Activated CD4-positive, alpha-beta T cell treated with anti-CD3 and anti-CD28 coated beads, Interleukin-2, Interleukin-4, amounts not matched to agents 100 ng/mL and 50 ng/mL, durations not matched to agents 16 hours and 8 hours (primary cell): ENCODE results near the gene DLST.
"Not testable (repeated sequence)": the region's sequence is repeated elsewhere in the genome, so short reads cannot be mapped to it uniquely, and the experiment has no call there.

Source experiments
- DNase-seq: peaks from one replicate; pipeline ENCODE4 v3.0.0-alpha.2; 2020; ENCODE audit warnings: low spot score

The DLST gene

GRCh38 chr14:74917646-74918081, 35.9 kb downstream of the DLST start:
- DNase-seq: no peak

- DNase-seq: no peak
Measured at GRCh38 chr14:74918380-74918779, 36.7 kb downstream of the DLST start.

GRCh38 chr14:74919421-74920165, 37.9 kb downstream of the DLST start:
- DNase-seq: no peak

- no peak for DNase-seq
Measured at GRCh38 chr14:74920281-74920680, 38.6 kb downstream of the DLST start.

- DNase-seq: no peak
Measured at GRCh38 chr14:74921053-74921620, 39.4 kb downstream of the DLST start.

- DNase-seq: no peak
Measured at GRCh38 chr14:74921987-74922751, 40.5 kb downstream of the DLST start.

GRCh38 chr14:74922752-74923401, 41.2 kb downstream of the DLST start, which contains the start of gene RPS6KL1:
TSS of gene RPS6KL1 (minus strand) at chr14:74923260. CDS start at chr14:74921541, 1,719 bp downstream.
- peak; percentile 82 for DNase-seq

GRCh38 chr14:74924061-74924460, 42.3 kb downstream of the DLST start:
- no peak for DNase-seq

- DNase-seq: no peak
Measured at GRCh38 chr14:74927225-74927624, 45.5 kb downstream of the DLST start.

- DNase-seq: no peak
Measured at GRCh38 chr14:74929242-74929641, 47.5 kb downstream of the DLST start.

GRCh38 chr14:74931744-74932143, 50.0 kb downstream of the DLST start:
- DNase-seq: not testable (repeated sequence)

GRCh38 chr14:74932401-74932901, 50.7 kb downstream of the DLST start:
- no peak for DNase-seq

GRCh38 chr14:74932936-74933335, 51.2 kb downstream of the DLST start:
- not testable (repeated sequence) for DNase-seq

- no peak for DNase-seq
Measured at GRCh38 chr14:74934041-74934440, 52.3 kb downstream of the DLST start.

GRCh38 chr14:74934476-74935359, 53.0 kb downstream of the DLST start:
- no peak for DNase-seq

- no peak for DNase-seq
Measured at GRCh38 chr14:74935360-74935680, 53.6 kb downstream of the DLST start.

- no peak for DNase-seq
Measured at GRCh38 chr14:74936151-74936550, 54.4 kb downstream of the DLST start.

GRCh38 chr14:74936731-74937130, 55.0 kb downstream of the DLST start:
- DNase-seq: no peak

- DNase-seq: no peak
Measured at GRCh38 chr14:74937171-74937570, 55.5 kb downstream of the DLST start.

- no peak for DNase-seq
Measured at GRCh38 chr14:74938531-74939495, 57.1 kb downstream of the DLST start.
